ENCODE results near the gene KRTAP5-3. TPM values are rescaled to one million over a fixed set of nuclear protein-coding genes. Genes with fewer than 3 reads are reported as not detected.
"Not testable (repeated sequence)": the region's sequence is repeated elsewhere in the genome, so short reads cannot be mapped to it uniquely, and the experiment has no call there.

The KRTAP5-3 gene
- total and polyA plus RNA-seq, 2 experiments from 2014 or later: not detected

DNA sequence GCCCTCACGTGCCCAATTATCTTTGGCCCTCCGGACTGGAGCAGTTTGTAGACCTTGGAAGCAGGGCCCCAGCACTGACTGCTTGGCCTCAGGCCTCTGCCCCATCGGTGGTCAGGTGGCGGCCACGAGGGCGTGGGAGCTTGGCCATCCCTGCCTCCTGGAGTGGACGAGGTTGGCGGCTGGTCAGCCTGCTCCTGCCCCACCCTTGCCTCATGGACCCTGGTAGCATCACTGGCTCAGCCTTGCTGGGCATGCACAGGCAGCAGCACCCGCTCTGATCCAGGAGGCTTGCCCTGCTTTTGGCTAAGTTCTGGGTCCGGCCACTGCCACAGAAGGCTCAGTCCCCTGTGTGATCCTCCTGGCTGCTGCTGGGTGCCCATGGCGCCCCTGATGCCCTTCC lies 4.1 kb downstream of the KRTAP5-3 start:
- DNase-seq: no peak
- Histone ChIP-seq H3K9me2 (ENCODE audit: insufficient read depth) (no peaks in the 10 kb centered on the region), H3K4me3 (no peak overlapping the region), H3K9ac (no peak overlapping the region), H3K27me3 (replicated peaks; ENCODE audit: insufficient read depth) (peaks cover 61% of the 10 kb centered on the region), H3F3A (ENCODE audit: insufficient read depth) (no peaks in the 10 kb centered on the region), H3K4me1 (ENCODE audit: insufficient read depth) (no peaks in the 10 kb centered on the region), H3K79me2 (ENCODE audit: insufficient read depth) (no peaks in the 10 kb centered on the region), H3K4me2 (ENCODE audit: unreplicated experiment) (no peak overlapping the region), H2AFZ (no peak overlapping the region), H3K36me3 (ENCODE audit: low read depth) (no peaks in the 10 kb centered on the region), H3K27ac (no peak overlapping the region), H4K20me1 (ENCODE audit: insufficient read depth) (no peaks in the 10 kb centered on the region), H3K9me3 (ENCODE audit: low read depth) (no peaks in the 10 kb centered on the region)
- in situ Hi-C loops (cut with MboI): no loop called here
- no peak for TF ChIP-seq EZH2 (IDR thresholded peaks at IDR 0.05; ENCODE audit: insufficient read depth, poor library complexity, severe bottlenecking)
- WGBS, 2 experiments (ENCODE audit: low coverage in 1 of 2, low lambda C conversion rate in 2 of 2, missing lambda C conversion rate in 2 of 2): 51 to 57% methylated on average over 11 of the region's 11 CpGs

DNA sequence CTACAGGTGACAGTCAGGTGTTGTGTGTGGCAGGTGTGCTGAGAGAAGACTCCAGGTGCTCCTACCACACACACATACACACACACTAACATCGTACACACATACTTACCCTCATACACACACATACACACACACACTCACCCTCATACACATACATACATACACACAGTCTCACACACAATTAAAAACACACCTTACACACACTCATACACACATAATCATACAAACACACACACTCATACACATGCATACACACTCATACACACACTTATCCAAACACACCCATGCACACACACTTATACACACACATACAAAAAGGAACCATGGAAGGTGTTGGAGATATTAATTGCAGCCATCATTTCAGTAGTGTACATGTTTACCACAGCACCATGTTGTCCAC lies 4.6 kb downstream of the KRTAP5-3 start:
- 14% methylated on average over 1 of the region's 1 CpG for WGBS, 2 experiments (ENCODE audit: low coverage in 1 of 2, low lambda C conversion rate in 2 of 2, missing lambda C conversion rate in 2 of 2)
- no peaks in the 10 kb centered on the region for H3K79me2 ChIP-seq (ENCODE audit: insufficient read depth)
- DNase-seq: no peak
- H3K36me3 ChIP-seq (ENCODE audit: low read depth): no peaks in the 10 kb centered on the region
- no peaks in the 10 kb centered on the region for H4K20me1 ChIP-seq (ENCODE audit: insufficient read depth)
- no peak overlapping the region for H3K9ac ChIP-seq
- peaks cover 58% of the 10 kb centered on the region for H3K27me3 ChIP-seq (replicated peaks; ENCODE audit: insufficient read depth)
- no peaks in the 10 kb centered on the region for H3K9me3 ChIP-seq (ENCODE audit: low read depth)
- no peak overlapping the region for H3K4me2 ChIP-seq (ENCODE audit: unreplicated experiment)
- TF ChIP-seq EZH2phosphoT487 (IDR thresholded peaks at IDR 0.05; ENCODE audit: insufficient read depth, low read depth): no peak
- TF ChIP-seq EZH2 (IDR thresholded peaks at IDR 0.05; ENCODE audit: insufficient read depth, poor library complexity, severe bottlenecking): no peak
- no peak overlapping the region for H3K27ac ChIP-seq
- H3K9me2 ChIP-seq (ENCODE audit: insufficient read depth): no peaks in the 10 kb centered on the region
- no peak overlapping the region for H3K4me3 ChIP-seq
- no peak overlapping the region for H2AFZ ChIP-seq
- in situ Hi-C loops (cut with MboI): no loop called here
- no peaks in the 10 kb centered on the region for H3K4me1 ChIP-seq (ENCODE audit: insufficient read depth)
- no peaks in the 10 kb centered on the region for H3F3A ChIP-seq (ENCODE audit: insufficient read depth)

DNA sequence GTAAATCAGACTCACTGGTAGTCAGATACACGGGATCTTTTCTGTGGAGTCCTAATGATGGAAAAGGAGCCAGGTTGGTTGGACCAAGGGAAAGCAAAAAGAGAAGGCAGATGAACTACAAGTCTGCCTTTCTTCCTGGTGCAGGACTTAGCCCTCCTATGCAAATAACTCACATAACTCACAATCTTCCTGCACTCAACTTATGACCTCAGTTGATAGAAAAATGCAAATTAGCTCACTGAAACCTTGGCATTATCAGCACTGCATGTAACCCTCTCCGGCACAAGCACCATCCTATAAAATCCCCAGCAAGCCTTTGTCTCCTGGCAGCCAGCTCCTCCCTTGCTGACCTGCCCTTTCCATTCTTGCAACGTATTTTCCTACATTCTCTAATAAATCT lies 6.6 kb downstream of the KRTAP5-3 start:
- WGBS, 2 experiments (ENCODE audit: low coverage in 1 of 2, low lambda C conversion rate in 2 of 2, missing lambda C conversion rate in 2 of 2): 16 to 25% methylated on average over 3 of the region's 3 CpGs
- H3K36me3 ChIP-seq (ENCODE audit: low read depth); in situ Hi-C loops (cut with MboI); H4K20me1 ChIP-seq (ENCODE audit: insufficient read depth); H3K4me3 ChIP-seq; H3K27ac ChIP-seq; H3K79me2 ChIP-seq (ENCODE audit: insufficient read depth); H3K9me3 ChIP-seq (ENCODE audit: low read depth); H3F3A ChIP-seq (ENCODE audit: insufficient read depth); H3K9me2 ChIP-seq (ENCODE audit: insufficient read depth); H3K9ac ChIP-seq; H2AFZ ChIP-seq; H3K4me2 ChIP-seq (ENCODE audit: unreplicated experiment); H3K4me1 ChIP-seq (ENCODE audit: insufficient read depth); DNase-seq: not testable (repeated sequence)
- peaks cover 52% of the 10 kb centered on the region for H3K27me3 ChIP-seq (replicated peaks; ENCODE audit: insufficient read depth)

DNA sequence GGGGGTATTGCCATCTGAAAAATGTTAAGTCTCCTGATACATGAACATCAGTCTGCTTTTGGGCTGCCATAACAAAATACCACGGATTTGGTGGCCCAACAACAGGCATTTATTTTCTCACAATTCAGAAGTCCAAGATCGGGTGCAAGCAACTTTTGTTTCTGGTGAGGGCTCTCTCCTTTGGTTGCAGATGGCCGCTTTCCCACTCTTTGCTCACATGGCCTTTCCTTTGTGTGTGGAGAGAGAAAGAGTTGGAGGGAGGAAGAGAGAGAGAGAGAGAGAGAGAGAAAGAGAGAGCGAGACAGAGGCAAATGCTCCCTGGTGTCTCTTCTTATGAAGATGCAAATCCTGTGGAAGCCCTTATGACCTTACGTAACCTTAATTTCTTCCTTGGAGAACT lies 7.6 kb downstream of the KRTAP5-3 start:
- H3K9me2 ChIP-seq (ENCODE audit: insufficient read depth): no peaks in the 10 kb centered on the region
- no peaks in the 10 kb centered on the region for H3K36me3 ChIP-seq (ENCODE audit: low read depth)
- WGBS, 2 experiments (ENCODE audit: low coverage in 1 of 2, low lambda C conversion rate in 2 of 2, missing lambda C conversion rate in 2 of 2): 41 to 43% methylated on average over 5 of the region's 5 CpGs
- H3K4me2 ChIP-seq (ENCODE audit: unreplicated experiment): no peak overlapping the region
- no peak overlapping the region for H3K27ac ChIP-seq
- H3F3A ChIP-seq (ENCODE audit: insufficient read depth): no peaks in the 10 kb centered on the region
- no peak overlapping the region for H2AFZ ChIP-seq
- H3K79me2 ChIP-seq (ENCODE audit: insufficient read depth): no peaks in the 10 kb centered on the region
- TF ChIP-seq EZH2phosphoT487 (IDR thresholded peaks at IDR 0.05; ENCODE audit: insufficient read depth, low read depth) (no peak), EZH2 (IDR thresholded peaks at IDR 0.05; ENCODE audit: insufficient read depth, poor library complexity, severe bottlenecking) (no peak)
- in situ Hi-C loops (cut with MboI): no loop called here
- H4K20me1 ChIP-seq (ENCODE audit: insufficient read depth): no peaks in the 10 kb centered on the region
- H3K4me3 ChIP-seq: no peak overlapping the region
- no peaks in the 10 kb centered on the region for H3K9me3 ChIP-seq (ENCODE audit: low read depth)
- H3K4me1 ChIP-seq (ENCODE audit: insufficient read depth): no peaks in the 10 kb centered on the region
- peaks cover 51% of the 10 kb centered on the region for H3K27me3 ChIP-seq (replicated peaks; ENCODE audit: insufficient read depth)
- H3K9ac ChIP-seq: no peak overlapping the region
- no peak for DNase-seq

DNA sequence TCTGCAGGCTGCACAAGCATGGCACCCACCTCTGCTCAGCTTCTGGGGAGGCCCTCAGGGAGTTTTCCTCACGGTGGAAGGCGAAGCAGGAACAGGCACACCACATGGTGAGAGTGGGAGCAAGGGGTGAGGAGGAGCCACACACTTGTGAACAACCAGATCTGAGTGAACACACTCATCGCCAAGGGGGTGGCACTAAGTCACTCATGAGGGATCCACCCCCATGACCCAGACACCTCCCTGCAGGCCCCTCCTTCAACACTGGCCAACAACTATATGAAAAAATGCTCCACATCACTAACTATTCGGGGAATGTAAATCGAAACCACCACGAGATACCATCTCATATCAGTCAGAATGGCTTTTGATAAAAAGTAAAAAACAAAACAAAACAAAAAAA lies 9.4 kb downstream of the KRTAP5-3 start:
- H3K4me1 ChIP-seq (ENCODE audit: insufficient read depth): no peaks in the 10 kb centered on the region
- no peaks in the 10 kb centered on the region for H4K20me1 ChIP-seq (ENCODE audit: insufficient read depth)
- no peak overlapping the region for H3K4me3 ChIP-seq
- H3K4me2 ChIP-seq (ENCODE audit: unreplicated experiment): no peak overlapping the region
- no peak overlapping the region for H3K27ac ChIP-seq
- no peaks in the 10 kb centered on the region for H3F3A ChIP-seq (ENCODE audit: insufficient read depth)
- no peak overlapping the region for H2AFZ ChIP-seq
- H3K79me2 ChIP-seq (ENCODE audit: insufficient read depth): no peaks in the 10 kb centered on the region
- no peaks in the 10 kb centered on the region for H3K9me3 ChIP-seq (ENCODE audit: low read depth)
- H3K9me2 ChIP-seq (ENCODE audit: insufficient read depth): no peaks in the 10 kb centered on the region
- H3K27me3 ChIP-seq (replicated peaks; ENCODE audit: insufficient read depth): peaks cover 64% of the 10 kb centered on the region
- no peak for DNase-seq
- in situ Hi-C loops (cut with MboI): no loop called here
- TF ChIP-seq EZH2phosphoT487 (IDR thresholded peaks at IDR 0.05; ENCODE audit: insufficient read depth, low read depth) (no peak), EZH2 (IDR thresholded peaks at IDR 0.05; ENCODE audit: insufficient read depth, poor library complexity, severe bottlenecking) (no peak)
- WGBS, 2 experiments (ENCODE audit: low coverage in 1 of 2, low lambda C conversion rate in 2 of 2, missing lambda C conversion rate in 2 of 2): 45 to 47% methylated on average over 6 of the region's 6 CpGs
- no peak overlapping the region for H3K9ac ChIP-seq
- H3K36me3 ChIP-seq (ENCODE audit: low read depth): no peaks in the 10 kb centered on the region

DNA sequence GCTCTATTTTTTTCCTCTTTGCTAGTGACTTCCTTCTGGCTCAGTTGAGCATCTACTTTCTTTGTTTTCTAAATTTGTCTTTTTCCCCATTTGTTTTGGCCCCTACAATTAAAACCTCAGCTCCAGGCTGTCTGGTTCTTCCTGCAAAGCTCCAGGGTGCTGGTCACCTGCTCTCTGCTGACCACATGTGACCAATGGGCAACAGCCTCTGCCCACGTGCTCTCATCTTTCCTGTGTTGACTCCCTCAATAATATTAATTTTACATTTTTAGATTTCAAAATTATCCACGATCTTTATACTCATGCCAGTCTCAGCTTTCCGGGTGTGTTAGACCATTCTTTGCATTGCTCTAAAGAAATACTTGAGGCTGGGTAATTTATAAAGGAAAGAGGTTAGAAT lies 9.9 kb downstream of the KRTAP5-3 start:
- H3K9me2 ChIP-seq (ENCODE audit: insufficient read depth); H3K9me3 ChIP-seq (ENCODE audit: low read depth); H3K4me3 ChIP-seq; DNase-seq; H3K9ac ChIP-seq; H3K79me2 ChIP-seq (ENCODE audit: insufficient read depth); H3K4me2 ChIP-seq (ENCODE audit: unreplicated experiment); H3F3A ChIP-seq (ENCODE audit: insufficient read depth); in situ Hi-C loops (cut with MboI); H3K4me1 ChIP-seq (ENCODE audit: insufficient read depth); H3K27ac ChIP-seq; H2AFZ ChIP-seq; H3K36me3 ChIP-seq (ENCODE audit: low read depth); H4K20me1 ChIP-seq (ENCODE audit: insufficient read depth): not testable (repeated sequence)
- 45 to 47% methylated on average over 3 of the region's 3 CpGs for WGBS, 2 experiments (ENCODE audit: low coverage in 1 of 2, low lambda C conversion rate in 2 of 2, missing lambda C conversion rate in 2 of 2)
- peaks cover 68% of the 10 kb centered on the region for H3K27me3 ChIP-seq (replicated peaks; ENCODE audit: insufficient read depth)
